Smooth muscle cell (in vitro differentiated cells): Measurements from ENCODE around the gene YTHDC1. TPM values are rescaled to one million over a fixed set of nuclear protein-coding genes. Genes with fewer than 3 reads are reported as not detected.
A peak's percentile ranks its signal among the peaks of the same experiment; 100 is the strongest.

Experiments used
- DNase-seq: peaks from one replicate; lab custom pipeline; 2025; ENCODE audit not compliant: unreplicated experiment; lab: John Stamatoyannopoulos, UW
- H2AFZ ChIP-seq: fragments of 200-600 bp; sonication (generic); 2 replicates; pipeline ENCODE4 v1.6.0; 2016; ENCODE audit warnings: antibody characterized with exemption, low read depth, mild to moderate bottlenecking
- H3F3A ChIP-seq: fragments of 200-600 bp; sonication (generic); 2 replicates; pipeline ENCODE4 v1.6.0; 2017; ENCODE audit warnings: antibody characterized with exemption, low read depth
- H3K27ac ChIP-seq: fragments of 200-600 bp; sonication (generic); 2 replicates; pipeline ENCODE4 v1.5.1; 2016; ENCODE audit warnings: low read depth, mild to moderate bottlenecking
- H3K27me3 ChIP-seq: fragments of 200-600 bp; sonication (generic); 2 replicates; pipeline ENCODE4 v1.6.1; 2016; ENCODE audit warnings: low read depth, mild to moderate bottlenecking
- H3K36me3 ChIP-seq: fragments of 200-600 bp; sonication (generic); 2 replicates; pipeline ENCODE4 v1.5.1; 2016; ENCODE audit warnings: low read depth
- H3K4me1 ChIP-seq: fragments of 200-600 bp; sonication (generic); 2 replicates; pipeline ENCODE4 v1.5.1; 2016; ENCODE audit warnings: low read depth
- H3K4me2 ChIP-seq: fragments of 200-600 bp; sonication (generic); 2 replicates; pipeline ENCODE4 v1.6.0; 2016; ENCODE audit warnings: mild to moderate bottlenecking
- H3K4me3 ChIP-seq: fragments of 200-600 bp; sonication (generic); 2 replicates; pipeline ENCODE4 v1.5.1; 2016; ENCODE audit warnings: mild to moderate bottlenecking
- H3K79me2 ChIP-seq: fragments of 200-600 bp; sonication (generic); 2 replicates; pipeline ENCODE4 v1.6.0; 2016; ENCODE audit warnings: low read depth, mild to moderate bottlenecking
- H3K9ac ChIP-seq: fragments of 200-600 bp; sonication (generic); 2 replicates; pipeline ENCODE4 v1.6.0; 2016; ENCODE audit warnings: low read depth
- H3K9me3 ChIP-seq: fragments of 200-600 bp; sonication (generic); replicated peaks from 2 replicates; pipeline ENCODE4 v1.5.1; 2016; ENCODE audit warnings: low read depth
- H4K20me1 ChIP-seq: fragments of 200-600 bp; sonication (generic); 2 replicates; pipeline ENCODE4 v1.6.0; 2016; ENCODE audit warnings: low read depth
- CTCF ChIP-seq: fragments of 200-600 bp; sonication (generic); IDR thresholded peaks from 2 replicates; pipeline ENCODE4 v1.5.1; 2017; ENCODE audit warnings: borderline replicate concordance, mild to moderate bottlenecking, antibody characterized with exemption; ENCODE audit not compliant: insufficient read depth, poor library complexity, severe bottlenecking
- WGBS: methylation state at CpG from one replicate; pipeline ENCODE4 v1.1.7; 2016; ENCODE audit warnings: low lambda C conversion rate; 5-methylcytosine and 5-hydroxymethylcytosine counted together
- polyA plus RNA-seq: library from polyadenylated mRNA; unstranded; fragments of >200 nt; fragmentation: Nextera tagmentation; extraction: Ambion mirVana; gene quantifications from 2 replicates; pipeline ENCODE4 v1.2.1, GENCODE V29; 2016
- total RNA-seq: library from RNA; depleted of rRNA; stranded (reverse); fragments of >200 nt; gene quantifications from 2 replicates; pipeline ENCODE4 v1.2.3, GENCODE V29; 2014

YTHDC1 gene
- total and polyA plus RNA-seq, 2 experiments from 2014 or later: 34.3 to 59.1 TPM

GRCh38 chr4:68373513-68373912 lies 23.6 kb upstream of the YTHDC1 start:
- Histone ChIP-seq H2AFZ (peak overlapping the region; percentile 84), H3F3A (no peaks in the 10 kb centered on the region), H3K9me3 (no peaks in the 10 kb centered on the region), H3K36me3 (no peaks in the 10 kb centered on the region), H3K9ac (no peak overlapping the region), H4K20me1 (no peaks in the 10 kb centered on the region), H3K79me2 (no peaks in the 10 kb centered on the region), H3K4me2 (peak overlapping the region; percentile 87), H3K4me3 (peak overlapping the region; percentile 43), H3K4me1 (peaks cover 6% of the 10 kb centered on the region), H3K27me3 (no peaks in the 10 kb centered on the region), H3K27ac (no peak overlapping the region)
- no peak for TF ChIP-seq CTCF
- WGBS: 10% methylated on average over 16 of the region's 16 CpGs
- no peak for DNase-seq

- Histone ChIP-seq H3K79me2 (no peaks in the 10 kb centered on the region), H4K20me1 (no peaks in the 10 kb centered on the region), H3K27me3 (no peaks in the 10 kb centered on the region), H2AFZ (peak overlapping the region; percentile 84), H3K4me3 (no peak overlapping the region), H3K27ac (no peak overlapping the region), H3K36me3 (no peaks in the 10 kb centered on the region), H3F3A (no peaks in the 10 kb centered on the region), H3K4me1 (peaks cover 6% of the 10 kb centered on the region), H3K9me3 (no peaks in the 10 kb centered on the region), H3K4me2 (no peak overlapping the region), H3K9ac (no peak overlapping the region)
- no peak for DNase-seq
- no peak for TF ChIP-seq CTCF
- WGBS: 23% methylated on average over 1 of the region's 1 CpG
Measured at GRCh38 chr4:68372588-68372987, 22.7 kb upstream of the YTHDC1 start.

DNA sequence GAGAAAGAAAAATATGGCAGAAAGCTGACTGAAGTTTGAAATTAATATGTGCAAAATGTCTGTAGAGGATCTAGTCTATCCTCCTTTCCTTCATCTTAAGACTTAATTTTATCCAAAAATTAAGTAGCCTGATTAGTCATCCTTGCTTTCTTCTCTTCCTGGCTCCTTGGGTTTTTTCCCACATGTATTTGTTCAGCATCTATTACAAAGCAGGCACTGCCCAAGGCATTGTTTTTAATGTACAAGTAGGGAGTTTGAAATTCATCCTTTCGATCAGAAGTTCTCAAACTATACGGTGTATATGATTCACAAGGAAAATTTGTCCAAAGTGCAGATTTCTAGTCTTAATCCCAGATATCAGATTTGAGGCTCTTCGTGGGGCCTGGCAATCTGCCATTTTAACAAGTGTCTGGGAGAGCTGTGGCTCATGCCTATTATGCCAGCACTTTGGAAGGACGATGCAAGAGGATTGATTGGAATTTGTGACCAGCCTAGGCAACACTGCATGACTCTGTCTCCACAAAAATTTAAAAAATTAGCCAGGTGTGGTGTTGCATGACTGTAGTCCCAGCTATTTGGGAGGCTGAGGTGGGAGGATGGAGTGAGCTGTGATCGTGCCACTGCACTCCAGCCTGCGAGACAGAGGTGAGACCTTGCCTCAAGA lies 19.4 kb upstream of the YTHDC1 start:
- Histone ChIP-seq H3F3A (no peaks in the 10 kb centered on the region), H3K79me2 (no peaks in the 10 kb centered on the region), H3K27me3 (no peaks in the 10 kb centered on the region), H3K4me1 (peaks cover 6% of the 10 kb centered on the region), H3K27ac (peak overlapping the region; percentile 76), H3K4me2 (peak overlapping the region; percentile 35), H3K4me3 (no peak overlapping the region), H3K9me3 (no peaks in the 10 kb centered on the region), H4K20me1 (no peaks in the 10 kb centered on the region), H3K9ac (peak overlapping the region; percentile 7), H3K36me3 (no peaks in the 10 kb centered on the region), H2AFZ (no peak overlapping the region)
- DNase-seq: no peak
- 39% methylated on average over 6 of the region's 6 CpGs for whole genome bisulfite sequencing
- TF ChIP-seq CTCF: no peak

DNA sequence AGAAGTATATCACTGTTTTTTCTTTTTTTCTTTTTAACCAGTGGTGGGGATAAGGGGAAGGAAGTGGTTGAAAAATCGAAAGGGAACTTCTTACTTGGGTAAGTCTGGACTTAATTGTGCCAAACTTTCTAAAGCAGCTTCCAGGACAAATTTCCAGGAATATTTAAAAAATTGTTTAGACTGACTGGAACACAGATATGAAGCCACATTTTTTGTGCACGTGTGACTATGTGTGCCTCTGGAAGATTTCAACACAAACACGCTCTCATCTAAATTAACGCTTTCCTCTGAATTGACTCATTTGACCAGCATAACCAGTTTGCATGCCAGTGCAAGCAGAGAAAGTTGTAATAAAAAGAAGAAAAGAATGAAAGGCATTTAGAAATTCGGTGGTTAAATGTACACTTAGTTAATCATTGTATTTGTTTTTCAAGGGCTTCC lies 18.8 kb upstream of the YTHDC1 start:
- no peak overlapping the region for H3K4me3 ChIP-seq
- H3K79me2 ChIP-seq: no peaks in the 10 kb centered on the region
- no peak overlapping the region for H2AFZ ChIP-seq
- no peak for DNase-seq
- peak overlapping the region; percentile 7 for H3K9ac ChIP-seq
- peak overlapping the region; percentile 76 for H3K27ac ChIP-seq
- 12% methylated on average over 5 of the region's 5 CpGs for WGBS
- no peak for TF ChIP-seq CTCF
- H3K4me2 ChIP-seq: peak overlapping the region; percentile 35
- H3K9me3 ChIP-seq: no peaks in the 10 kb centered on the region
- no peaks in the 10 kb centered on the region for H3K36me3 ChIP-seq
- no peaks in the 10 kb centered on the region for H3F3A ChIP-seq
- H3K4me1 ChIP-seq: peaks cover 6% of the 10 kb centered on the region
- H4K20me1 ChIP-seq: no peaks in the 10 kb centered on the region
- no peaks in the 10 kb centered on the region for H3K27me3 ChIP-seq
